SJCRH30 (cell line): Measurements from ENCODE around the gene RAB26. TPM values are rescaled to one million over a fixed set of nuclear protein-coding genes. Genes with fewer than 3 reads are reported as not detected.

Experiments used
- DNase-seq, 2 experiments: peaks; one replicate each; pipeline ENCODE4 v3.0.0-alpha.2; 2015 to 2020
- H3K27ac ChIP-seq: fragments of 250-450 bp; sonication (Bioruptor Pico); 2 replicates; pipeline ENCODE4 v1.5.1; 2020; ENCODE audit warnings: mild to moderate bottlenecking, moderate library complexity
- H3K27me3 ChIP-seq: fragments of 250-450 bp; sonication (Bioruptor Pico); 2 replicates; pipeline ENCODE4 v1.5.1; 2020; ENCODE audit warnings: mild to moderate bottlenecking, moderate library complexity
- H3K36me3 ChIP-seq: fragments of 250-450 bp; sonication (Bioruptor Pico); 2 replicates; pipeline ENCODE4 v1.5.1; 2020; ENCODE audit warnings: mild to moderate bottlenecking, moderate library complexity
- H3K4me1 ChIP-seq: fragments of 250-450 bp; sonication (Bioruptor Pico); 2 replicates; pipeline ENCODE4 v1.5.1; 2020; ENCODE audit warnings: mild to moderate bottlenecking, moderate library complexity
- H3K4me3 ChIP-seq: fragments of 250-450 bp; sonication (Bioruptor Pico); 2 replicates; pipeline ENCODE4 v1.5.1; 2020; ENCODE audit warnings: mild to moderate bottlenecking, moderate library complexity
- H3K9me3 ChIP-seq: fragments of 250-450 bp; sonication (Bioruptor Pico); replicated peaks from 2 replicates; pipeline ENCODE4 v1.5.1; 2020; ENCODE audit warnings: mild to moderate bottlenecking, moderate library complexity
- total RNA-seq: library from RNA; depleted of rRNA; stranded (reverse); fragments of >200 nt; shearing (Covaris generic); gene quantifications from 2 replicates; pipeline ENCODE4 v1.2.3, GENCODE V29; 2014

Gene RAB26
- total RNA-seq, 1 experiment from 2014 or later = 1.0 TPM

DNA sequence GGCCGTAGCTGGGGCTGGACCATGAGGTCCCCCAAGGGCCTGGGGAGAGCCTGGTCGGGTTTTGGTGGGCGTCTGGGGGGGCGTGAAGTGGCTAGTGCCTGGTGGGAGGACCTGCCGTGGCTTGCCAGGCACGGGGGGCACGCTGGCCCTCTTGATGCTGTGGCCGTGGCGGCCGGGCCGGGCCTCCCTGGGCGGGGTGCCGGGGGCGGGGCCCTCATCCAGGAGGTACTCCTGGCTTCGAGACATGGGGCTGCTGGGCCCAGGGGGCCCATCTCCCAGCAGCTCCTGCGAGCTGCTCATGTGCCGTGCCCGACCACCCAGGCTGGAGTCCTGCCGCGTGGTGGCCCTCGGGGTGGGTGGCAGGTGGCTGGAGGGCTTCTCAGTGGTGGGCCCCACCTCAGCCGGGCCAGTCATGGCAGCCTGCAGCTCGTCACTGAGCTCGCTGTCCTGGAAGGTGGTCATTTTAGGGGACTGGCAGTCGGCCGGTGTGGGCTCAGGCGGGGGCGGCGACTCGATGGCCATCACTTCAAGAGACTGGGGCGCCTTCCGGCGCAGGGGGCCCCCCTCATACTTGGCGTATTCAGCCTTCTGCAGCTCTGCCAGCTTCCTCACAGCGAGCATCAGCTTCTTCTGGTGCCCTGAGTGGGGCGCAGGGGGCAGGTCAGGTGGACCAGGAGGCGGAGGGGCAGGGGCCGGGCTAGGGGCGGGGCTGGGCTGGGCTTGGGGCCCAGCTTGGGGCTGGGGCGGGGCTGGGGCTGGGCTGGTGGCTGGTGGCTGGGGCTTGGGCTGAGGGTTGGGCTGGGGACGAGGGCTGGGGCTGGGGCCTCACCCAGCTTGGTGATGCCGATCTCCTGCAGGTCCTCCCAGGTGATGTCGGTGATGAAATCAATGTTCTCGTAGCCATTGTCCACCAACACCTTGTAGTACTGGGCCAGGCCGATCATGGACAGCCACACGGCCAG is 32.8 kb downstream of the RAB26 start:
- H3K4me3 ChIP-seq = no peak overlapping the region
- H3K4me1 ChIP-seq = peaks cover 6% of the 10 kb centered on the region; the same call in 1 of the 2 replicates
- peaks cover 8% of the 10 kb centered on the region; the same call in 1 of the 2 replicates for H3K36me3 ChIP-seq
- no peaks in the 10 kb centered on the region for H3K27me3 ChIP-seq
- no peak overlapping the region for H3K27ac ChIP-seq
- peak; percentile 45 to 52 for DNase-seq
- H3K9me3 ChIP-seq = no peaks in the 10 kb centered on the region

DNA sequence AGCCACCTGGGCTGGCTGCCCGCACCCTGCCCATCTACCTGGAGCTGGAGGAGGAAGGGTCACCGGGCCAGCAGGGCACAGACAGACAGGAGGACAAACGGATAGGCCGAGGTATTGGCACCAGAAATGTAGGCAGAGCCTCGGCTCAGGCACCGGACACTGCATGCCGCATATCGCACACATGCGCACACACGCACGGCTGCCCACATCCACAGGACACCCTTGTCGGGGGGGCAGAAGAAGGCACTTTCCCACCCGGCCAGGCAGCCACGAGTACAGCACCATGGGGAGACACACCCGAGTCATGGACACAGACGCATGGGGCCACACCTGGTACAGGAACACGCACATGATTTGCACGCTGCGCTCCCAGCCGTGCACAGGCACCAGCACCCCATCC is 33.5 kb downstream of the RAB26 start:
- Histone ChIP-seq H3K27me3 (0 out of 2 replicates have a peak, but pooled peaks cover 3% of the 10 kb centered on the region), H3K4me1 (peaks cover 6% of the 10 kb centered on the region; the same call in 1 of the 2 replicates), H3K9me3 (no peaks in the 10 kb centered on the region), H3K36me3 (peaks cover 7% of the 10 kb centered on the region; the same call in 1 of the 2 replicates), H3K27ac (no peak overlapping the region), H3K4me3 (no peak overlapping the region)
- no peak for DNase-seq

DNA sequence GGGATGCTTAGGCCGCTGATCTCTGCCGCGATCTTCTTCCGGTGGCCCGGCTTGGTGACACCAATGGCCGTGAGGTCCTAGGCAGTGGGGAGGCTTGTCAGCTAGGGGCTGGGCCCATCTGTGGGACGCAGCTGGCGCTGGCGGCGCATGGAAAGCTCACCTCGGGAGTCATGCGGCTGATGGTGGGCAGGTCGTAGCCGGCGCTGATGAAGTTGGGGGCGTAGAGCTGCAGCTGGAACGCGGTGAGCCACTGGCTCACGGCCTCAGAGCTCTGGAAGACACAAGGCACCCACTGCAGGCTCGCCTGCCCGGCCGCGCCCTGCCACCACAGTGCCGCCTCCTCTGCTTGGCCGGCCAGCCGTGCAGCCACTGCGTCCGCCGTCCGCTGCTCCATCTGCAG is 35.2 kb downstream of the RAB26 start:
- no peaks in the 10 kb centered on the region for H3K9me3 ChIP-seq

DNA sequence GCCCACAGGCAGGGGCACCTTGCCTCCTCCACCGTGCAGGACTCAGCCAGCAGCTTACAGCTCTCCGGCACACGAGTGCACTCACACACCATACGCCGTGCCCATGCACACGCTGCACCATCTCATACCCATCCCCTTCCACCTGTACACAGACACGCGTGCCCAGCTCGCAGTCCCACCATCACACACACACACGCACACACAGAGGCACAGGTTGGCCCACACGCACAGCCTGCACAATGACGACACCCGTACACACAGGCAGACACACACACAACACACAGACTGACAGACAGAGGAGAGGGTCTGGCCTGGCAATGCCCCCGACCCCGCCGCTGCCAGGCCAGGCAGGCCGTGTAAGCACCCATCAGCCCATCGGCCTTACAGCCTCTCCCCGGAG is 35.9 kb downstream of the RAB26 start:
- Histone ChIP-seq H3K27me3 (0 out of 2 replicates have a peak, but pooled peaks cover 4% of the 10 kb centered on the region), H3K36me3 (no peaks in the 10 kb centered on the region), H3K9me3 (no peaks in the 10 kb centered on the region), H3K27ac (no peak overlapping the region), H3K4me1 (peaks cover 6% of the 10 kb centered on the region; the same call in 1 of the 2 replicates), H3K4me3 (no peak overlapping the region)
- DNase-seq = no peak

More for the DNA sequence above, 35.2 kb downstream of the RAB26 start:
- H3K27ac ChIP-seq = no peak overlapping the region
- H3K4me1 ChIP-seq = peaks cover 6% of the 10 kb centered on the region; the same call in 1 of the 2 replicates
- no peak overlapping the region for H3K4me3 ChIP-seq
- no peak for DNase-seq
- H3K36me3 ChIP-seq = no peaks in the 10 kb centered on the region
- 0 out of 2 replicates have a peak, but pooled peaks cover 4% of the 10 kb centered on the region for H3K27me3 ChIP-seq

DNA sequence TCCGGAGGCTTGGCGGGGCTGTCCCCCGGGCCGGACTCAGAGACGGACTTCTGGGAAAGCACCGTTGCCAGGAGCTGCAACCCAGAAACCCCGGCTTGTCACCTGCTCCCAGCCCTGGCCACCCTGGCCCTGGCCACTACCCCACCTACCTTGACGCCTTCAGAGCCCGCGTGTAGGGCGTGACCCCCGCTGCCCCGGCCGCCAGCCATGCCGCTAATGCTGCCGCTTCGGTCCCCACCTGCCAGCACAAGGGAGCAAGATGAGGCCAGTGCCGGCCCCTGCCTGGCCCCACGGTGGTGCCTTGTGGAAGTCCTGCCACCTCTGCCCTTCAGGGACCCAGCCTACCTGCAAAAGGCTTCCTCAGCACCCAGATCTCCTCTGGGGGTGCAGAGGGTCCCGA is 36.5 kb downstream of the RAB26 start:
- Histone ChIP-seq H3K36me3 (no peaks in the 10 kb centered on the region), H3K4me1 (peaks cover 6% of the 10 kb centered on the region; the same call in 1 of the 2 replicates), H3K9me3 (no peaks in the 10 kb centered on the region), H3K27ac (no peak overlapping the region), H3K27me3 (0 out of 2 replicates have a peak, but pooled peaks cover 4% of the 10 kb centered on the region), H3K4me3 (no peak overlapping the region)
- DNase-seq = no peak

DNA sequence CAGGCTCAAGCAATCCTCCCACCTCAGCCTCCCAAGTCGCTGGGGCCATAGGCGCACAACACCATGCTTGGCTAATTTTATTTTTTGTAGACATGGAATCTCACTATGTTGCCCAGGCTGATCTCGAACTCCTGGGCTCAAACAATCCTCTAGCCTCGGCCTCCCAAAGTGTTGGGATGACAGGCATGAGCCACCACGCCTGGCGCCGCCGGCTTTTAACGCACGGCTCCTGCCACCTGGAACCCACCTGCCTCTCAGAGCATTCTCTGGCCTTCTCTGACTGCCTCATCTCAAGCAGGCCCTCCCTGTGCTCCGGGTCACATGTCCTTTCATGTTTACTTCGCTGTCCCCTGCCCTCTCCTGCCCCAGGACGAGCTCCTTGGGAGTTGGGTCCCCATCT is 37.6 kb downstream of the RAB26 start:
- Histone ChIP-seq H3K9me3 (no peaks in the 10 kb centered on the region), H3K4me1 (peaks cover 3% of the 10 kb centered on the region; the same call in 1 of the 2 replicates), H3K36me3 (no peaks in the 10 kb centered on the region), H3K27me3 (peaks cover 12% of the 10 kb centered on the region), H3K27ac (no peak overlapping the region), H3K4me3 (no peak overlapping the region)
- no peak for DNase-seq

DNA sequence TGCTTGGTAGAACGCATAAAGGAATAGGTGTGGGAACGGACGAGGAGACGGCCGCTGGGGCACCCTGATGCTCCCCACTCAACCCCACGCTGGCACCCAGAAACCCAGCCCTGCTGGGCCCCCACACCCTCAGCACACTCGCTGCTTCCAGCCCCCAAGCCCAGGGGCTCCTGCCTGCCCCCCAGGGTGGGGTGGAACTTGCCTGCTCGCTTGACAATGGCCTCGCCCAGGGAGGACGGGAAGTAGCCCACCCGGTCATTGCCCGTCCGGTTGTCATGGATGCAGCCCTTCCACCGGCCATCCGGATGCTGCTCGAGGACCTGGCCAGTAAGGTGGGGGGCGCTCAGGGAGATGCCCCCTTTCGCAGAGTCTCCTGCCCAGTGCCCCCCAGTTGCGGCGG is 38.1 kb downstream of the RAB26 start:
- Histone ChIP-seq H3K27me3 (peaks cover 16% of the 10 kb centered on the region), H3K27ac (no peak overlapping the region), H3K9me3 (no peaks in the 10 kb centered on the region), H3K36me3 (no peaks in the 10 kb centered on the region), H3K4me1 (no peaks in the 10 kb centered on the region), H3K4me3 (no peak overlapping the region)
- DNase-seq = no peak

DNA sequence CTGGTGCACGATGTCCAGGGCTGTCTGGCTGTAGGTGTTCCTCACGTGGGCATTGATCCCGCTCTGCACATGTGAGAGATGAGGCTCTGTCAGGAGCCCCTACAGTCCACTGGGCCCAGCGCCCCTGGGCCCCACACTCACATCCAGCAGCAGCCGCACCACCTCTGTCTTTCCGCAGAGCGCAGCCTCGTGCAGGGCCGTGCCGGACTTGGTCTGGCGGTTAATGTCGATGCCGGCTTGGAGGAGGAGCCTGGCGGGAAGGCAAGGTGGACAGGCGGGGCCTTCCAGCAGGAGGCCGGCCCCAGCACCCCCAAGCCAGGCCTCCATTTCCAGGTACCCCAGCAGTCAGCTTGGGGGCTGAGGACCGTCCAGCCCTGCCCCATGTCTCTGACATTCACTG is 38.8 kb downstream of the RAB26 start:
- no peak for DNase-seq
- Histone ChIP-seq H3K27me3 (peaks cover 20% of the 10 kb centered on the region), H3K4me1 (no peaks in the 10 kb centered on the region), H3K9me3 (no peaks in the 10 kb centered on the region), H3K4me3 (no peak overlapping the region), H3K27ac (no peak overlapping the region), H3K36me3 (no peaks in the 10 kb centered on the region)

DNA sequence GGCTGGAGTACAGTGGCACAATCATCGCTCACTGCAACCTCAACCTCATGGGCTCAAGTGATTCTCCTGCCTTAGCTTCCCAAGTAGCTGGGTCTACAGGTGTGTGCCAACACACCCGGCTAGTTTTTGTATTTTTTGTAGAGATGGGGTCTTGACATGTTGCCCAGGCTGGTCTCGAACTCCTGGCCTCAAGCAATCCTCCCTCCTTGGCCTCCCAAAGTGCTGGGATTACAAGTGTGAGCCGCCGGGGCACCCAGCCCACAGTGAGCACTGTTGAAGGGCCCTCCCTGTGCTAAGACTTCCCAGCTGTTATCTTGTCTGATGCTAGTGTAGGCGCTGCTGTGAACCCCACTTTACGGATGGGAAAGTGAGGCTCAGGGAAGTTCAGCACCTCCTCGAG is 40.0 kb downstream of the RAB26 start:
- no peak for DNase-seq
- no peaks in the 10 kb centered on the region for H3K9me3 ChIP-seq
- no peaks in the 10 kb centered on the region for H3K36me3 ChIP-seq
- H3K4me1 ChIP-seq = no peaks in the 10 kb centered on the region
- H3K4me3 ChIP-seq = no peak overlapping the region
- H3K27me3 ChIP-seq = peaks cover 24% of the 10 kb centered on the region
- H3K27ac ChIP-seq = no peak overlapping the region

DNA sequence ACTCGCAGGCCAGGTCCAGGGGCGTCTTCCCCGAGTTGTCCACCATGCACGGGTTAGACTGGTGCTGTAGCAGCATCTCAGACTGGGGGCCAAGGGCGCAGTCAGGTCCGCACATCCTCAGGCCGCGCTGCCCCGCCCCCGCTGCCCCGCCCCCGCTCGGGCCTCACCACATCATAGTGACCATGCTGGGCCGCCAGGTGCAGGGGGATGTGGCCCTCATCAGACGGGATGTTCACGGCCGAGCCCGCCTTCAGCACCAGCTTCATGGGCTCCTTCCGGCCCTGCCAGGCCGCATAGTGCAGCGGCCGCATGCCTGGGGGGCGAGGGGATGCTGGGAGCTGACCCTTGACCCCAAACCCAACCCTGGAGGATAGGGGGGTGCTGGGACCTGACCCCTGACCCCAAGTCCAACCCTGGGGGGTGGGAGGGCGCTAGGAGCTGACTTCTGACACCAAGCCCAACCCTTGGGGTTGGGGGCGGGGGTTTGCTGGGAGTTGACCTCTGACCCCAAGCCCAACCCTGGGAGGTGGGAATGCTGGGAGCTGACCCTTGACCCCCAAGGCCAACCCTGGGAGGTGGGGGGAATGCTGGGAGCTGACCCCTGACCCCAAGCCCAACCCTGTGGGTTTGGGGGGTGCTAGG is 40.9 kb downstream of the RAB26 start:
- no peaks in the 10 kb centered on the region for H3K36me3 ChIP-seq
- no peaks in the 10 kb centered on the region for H3K9me3 ChIP-seq
- no peaks in the 10 kb centered on the region for H3K4me1 ChIP-seq
- no peak for DNase-seq
- H3K4me3 ChIP-seq = no peak overlapping the region
- H3K27ac ChIP-seq = no peak overlapping the region
- H3K27me3 ChIP-seq = peaks cover 33% of the 10 kb centered on the region

DNA sequence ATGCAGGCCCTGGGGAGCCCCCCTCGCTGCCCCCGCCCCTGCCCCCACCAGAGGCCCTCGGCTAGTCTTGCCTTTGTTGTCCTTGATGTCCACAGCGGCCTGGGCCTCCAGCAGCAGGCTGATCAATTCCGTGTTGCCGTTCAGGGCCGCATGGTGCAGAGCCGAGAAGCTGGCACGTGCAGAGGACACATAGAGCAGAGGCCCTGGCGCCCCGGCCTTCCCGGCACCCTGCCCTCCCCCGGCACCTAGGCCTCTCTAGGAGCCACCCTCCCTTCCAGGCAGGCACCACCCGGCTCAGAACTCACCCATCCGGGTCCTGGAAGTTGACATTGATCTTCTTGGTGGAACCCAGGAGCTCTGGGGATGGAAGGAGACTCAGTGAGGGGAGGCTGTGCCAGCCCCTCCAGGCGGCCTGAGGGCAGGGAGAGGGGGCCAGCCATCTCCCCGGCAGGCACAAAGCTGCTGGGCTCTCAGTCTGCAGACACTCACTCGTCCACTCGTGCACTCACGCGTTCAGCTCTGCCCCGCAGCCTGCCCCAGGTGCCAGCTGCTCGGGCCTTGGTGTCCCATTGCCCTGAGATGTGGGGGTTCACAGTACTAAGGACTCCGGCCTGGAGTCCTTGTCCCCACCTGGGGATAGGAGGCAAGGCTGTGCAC is 41.7 kb downstream of the RAB26 start:
- H3K27ac ChIP-seq = no peak overlapping the region
- H3K36me3 ChIP-seq = no peaks in the 10 kb centered on the region
- H3K9me3 ChIP-seq = no peaks in the 10 kb centered on the region
- H3K4me3 ChIP-seq = no peak overlapping the region
- no peak for DNase-seq
- H3K4me1 ChIP-seq = no peaks in the 10 kb centered on the region
- peaks cover 41% of the 10 kb centered on the region for H3K27me3 ChIP-seq

DNA sequence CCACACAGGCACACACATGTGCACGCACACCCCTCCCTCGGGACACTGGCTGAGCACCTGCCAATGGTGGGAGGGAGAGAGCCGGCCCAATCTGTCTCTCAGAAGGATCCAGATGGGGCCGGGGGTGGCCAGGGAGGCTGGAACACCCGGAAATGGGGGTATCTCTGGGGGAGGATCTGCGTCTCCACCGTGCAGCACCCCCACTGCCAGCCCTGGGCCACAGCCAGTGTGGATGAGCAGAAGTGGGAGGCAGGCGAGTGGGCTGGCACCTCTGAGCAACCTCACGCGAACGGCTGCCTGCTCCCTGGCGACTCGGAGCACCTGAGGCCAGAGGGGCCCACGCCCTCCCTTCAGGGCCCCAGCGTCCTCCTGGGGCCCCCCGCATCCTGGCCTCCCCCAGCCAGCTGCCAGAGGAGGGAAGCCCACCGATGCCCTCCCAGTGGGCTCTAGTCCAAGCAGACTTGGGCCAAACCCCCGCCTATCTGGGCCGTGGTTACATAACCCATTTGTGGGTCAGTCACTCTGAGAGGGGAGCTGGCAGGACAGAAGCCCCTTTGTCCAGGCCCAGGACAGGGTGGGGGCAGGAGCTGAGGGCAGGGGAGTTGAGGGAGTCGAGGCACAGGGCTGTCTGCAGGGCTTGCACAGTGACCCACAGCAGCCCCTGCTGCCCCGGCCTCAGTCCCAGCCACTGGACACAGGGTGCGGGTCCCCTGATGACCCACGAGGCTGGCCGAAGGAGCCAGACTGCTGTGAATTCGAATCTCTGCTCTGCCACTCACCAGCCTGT is 42.4 kb downstream of the RAB26 start:
- Histone ChIP-seq H3K9me3 (no peaks in the 10 kb centered on the region), H3K4me3 (no peak overlapping the region), H3K27ac (no peak overlapping the region), H3K4me1 (peaks cover 4% of the 10 kb centered on the region; the same call in 1 of the 2 replicates), H3K36me3 (no peaks in the 10 kb centered on the region), H3K27me3 (peaks cover 48% of the 10 kb centered on the region)
- DNase-seq = no peak

DNA sequence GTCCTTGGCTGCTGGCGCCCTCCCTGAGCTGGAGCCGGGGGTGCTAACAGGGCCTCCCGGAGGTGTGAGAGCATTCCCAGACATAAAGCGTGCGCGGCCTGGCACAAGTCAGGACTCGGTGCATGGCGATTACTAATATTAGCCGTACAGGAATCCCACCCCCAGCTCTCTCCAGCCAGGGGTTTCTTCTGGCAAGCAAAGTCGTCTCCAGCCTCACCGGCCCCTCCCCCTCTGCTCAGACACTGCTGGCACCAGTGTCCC is 43.0 kb downstream of the RAB26 start:
- Histone ChIP-seq H3K4me1 (peaks cover 4% of the 10 kb centered on the region; the same call in 1 of the 2 replicates), H3K36me3 (no peaks in the 10 kb centered on the region), H3K9me3 (no peaks in the 10 kb centered on the region), H3K27me3 (peaks cover 48% of the 10 kb centered on the region), H3K4me3 (no peak overlapping the region), H3K27ac (no peak overlapping the region)
- DNase-seq = no peak

DNA sequence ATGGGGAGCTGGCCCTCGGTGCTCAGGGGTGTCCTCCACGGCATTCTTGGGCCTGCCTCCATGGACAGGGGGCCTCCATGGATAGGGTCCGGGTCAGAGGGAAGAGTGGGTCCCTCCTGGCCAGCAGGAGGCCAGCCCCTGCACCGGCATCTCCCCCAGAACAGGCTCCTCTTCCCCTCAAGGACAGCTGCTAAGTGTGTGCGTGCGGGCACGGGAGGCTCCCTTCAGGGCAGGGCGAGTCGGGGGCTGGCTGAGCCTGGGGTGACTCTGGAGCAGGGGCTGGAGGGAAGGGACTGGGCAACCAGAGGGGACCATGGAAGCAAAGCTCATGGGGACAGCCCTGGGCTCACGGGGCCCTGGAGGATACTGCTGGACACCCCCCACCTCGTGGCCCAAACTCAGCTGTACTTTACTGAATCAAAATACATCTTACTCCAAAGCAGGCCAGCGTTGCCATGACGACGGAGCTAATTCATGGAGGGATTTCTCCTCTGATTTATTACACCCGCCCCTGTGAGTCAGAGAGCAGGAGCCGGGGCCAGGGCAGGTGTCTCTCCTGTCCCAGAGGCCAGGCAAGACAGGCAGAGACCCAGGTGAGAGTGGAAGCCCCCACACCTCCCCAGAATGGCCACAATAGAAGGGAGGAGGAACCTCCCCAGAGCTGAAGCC is 45.9 kb downstream of the RAB26 start:
- Histone ChIP-seq H3K9me3 (no peaks in the 10 kb centered on the region), H3K27ac (no peak overlapping the region), H3K4me3 (no peak overlapping the region), H3K36me3 (no peaks in the 10 kb centered on the region), H3K27me3 (peaks cover 59% of the 10 kb centered on the region), H3K4me1 (peaks cover 4% of the 10 kb centered on the region; the same call in 1 of the 2 replicates)
- DNase-seq = peak; percentile 42 to 55
